NCI-H524 (cell line): Measurements from ENCODE around the gene SEC61B.

Experiments
- DNase-seq, 2 experiments: peaks; one replicate each; lab custom pipeline; 2025; lab: John Stamatoyannopoulos, UW

The SEC61B gene

GRCh38 chr9:99221621-99222415, at the start of gene SEC61B, which contains the start of gene ALG2:
SEC61B (plus strand) TSS chr9:99222282; CDS start chr9:99222364, 82 bp downstream.
ALG2 (minus strand) TSS chr9:99221942; CDS start chr9:99221894, 48 bp downstream.
- DNase-seq, result peak; percentile 93 to 97

DNA sequence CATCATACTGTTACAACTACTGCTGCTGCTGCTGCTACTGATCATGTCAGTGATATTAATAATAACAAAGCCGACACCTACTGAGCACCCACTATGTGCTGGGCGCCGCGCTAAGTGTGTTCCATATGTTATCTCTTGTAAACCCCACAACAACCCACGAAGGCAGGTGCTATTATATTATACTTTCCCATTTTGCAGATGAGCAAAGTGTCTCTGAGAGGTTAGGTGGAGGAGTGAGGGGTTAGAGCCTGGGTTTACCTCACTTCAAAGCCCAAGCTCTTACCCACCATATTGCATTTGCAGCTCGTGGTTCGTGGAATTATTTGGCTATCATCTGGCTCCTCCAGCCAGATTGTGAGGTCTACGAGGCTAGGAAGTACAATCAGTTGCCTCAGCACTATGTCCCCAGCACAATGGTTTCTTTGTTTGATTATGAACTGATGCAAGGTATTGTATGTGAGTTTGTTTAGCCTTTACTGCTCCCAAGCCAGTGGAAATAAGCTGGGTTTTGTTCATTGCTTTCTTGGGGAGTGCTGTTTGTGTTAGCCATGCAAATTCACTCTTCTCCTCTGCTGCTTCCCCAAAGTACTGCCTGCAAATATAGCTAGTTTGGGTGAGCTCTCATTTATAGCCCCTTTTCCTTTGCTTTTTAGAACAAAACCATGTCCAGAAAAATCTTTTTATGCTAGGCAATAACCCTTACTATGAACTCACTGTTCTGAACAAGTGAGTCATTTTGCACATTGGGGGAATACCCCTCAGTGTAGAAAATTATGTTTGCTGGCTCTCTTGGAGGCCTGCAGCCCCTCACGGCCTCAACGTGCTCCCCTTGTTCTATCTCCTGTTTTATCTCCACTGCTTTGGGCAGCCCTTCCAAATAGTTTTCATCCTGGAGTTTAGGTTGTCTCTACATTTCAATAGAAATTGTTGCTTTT, 48.2 kb upstream of the SEC61B start:
- DNase-seq, result peak in 1 of 2 experiments; percentile 50

DNA sequence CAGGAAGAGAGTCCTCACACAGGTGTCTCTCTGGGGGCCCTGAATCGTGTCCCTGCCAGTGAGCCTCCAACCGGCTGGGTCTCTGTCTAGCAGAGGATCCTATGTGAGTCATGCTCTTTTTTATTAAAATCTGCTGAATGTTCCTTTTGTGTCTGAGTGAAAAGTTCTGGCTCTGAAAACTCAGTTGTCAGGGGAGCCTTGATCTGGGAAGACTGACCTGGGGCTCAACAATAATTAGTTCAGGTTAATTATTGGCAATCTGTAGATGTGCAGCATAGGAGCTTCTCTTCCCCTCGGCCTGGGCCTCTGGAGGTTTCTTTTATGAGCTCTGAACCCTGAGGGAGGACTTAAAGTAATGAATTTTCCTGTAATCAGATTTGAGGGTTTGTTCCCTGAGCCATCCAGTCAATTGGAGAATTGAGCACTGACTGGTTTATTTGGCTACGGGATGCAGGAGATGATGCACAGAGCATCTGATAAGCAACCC, 45.5 kb upstream of the SEC61B start:
- peak in 1 of 2 experiments; percentile 31 for DNase-seq

DNA sequence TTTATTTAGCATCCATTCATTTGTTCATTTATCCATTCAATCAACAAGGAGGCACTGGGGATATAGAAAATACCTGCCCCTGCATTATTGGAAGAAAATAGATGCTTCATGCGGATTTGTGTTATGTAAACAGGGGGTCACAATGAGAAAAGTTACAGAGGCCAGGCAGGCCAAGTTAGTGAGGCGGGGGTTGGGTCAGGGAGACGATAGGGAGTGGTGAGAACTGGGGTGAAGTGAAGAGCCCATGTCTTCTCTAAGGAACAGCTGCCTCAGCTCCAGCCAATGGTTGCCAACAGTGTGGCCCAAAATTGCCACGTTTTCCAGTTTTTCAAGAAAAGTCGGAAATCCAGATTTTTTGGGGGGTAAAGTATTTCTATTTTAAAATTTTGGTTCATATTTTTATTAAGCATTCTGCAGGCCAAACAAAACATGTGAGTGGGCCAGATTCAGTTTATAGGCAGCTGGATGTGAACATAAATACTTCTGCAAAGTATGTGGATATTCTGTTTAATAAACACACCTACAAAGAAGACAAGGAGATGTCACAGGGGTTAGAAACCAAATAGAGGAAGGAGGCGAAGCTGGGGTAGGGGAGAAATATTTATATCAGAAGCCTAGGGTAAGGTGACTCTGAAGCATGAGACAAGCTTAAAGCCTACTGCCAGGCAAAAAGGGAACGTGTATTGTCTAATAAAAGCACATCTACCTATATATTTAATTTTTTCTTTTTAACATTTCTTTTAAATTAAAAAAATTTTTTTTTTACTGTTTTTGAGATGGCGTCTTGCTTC, 44.3 kb upstream of the SEC61B start:
- DNase-seq, result no peak

DNA sequence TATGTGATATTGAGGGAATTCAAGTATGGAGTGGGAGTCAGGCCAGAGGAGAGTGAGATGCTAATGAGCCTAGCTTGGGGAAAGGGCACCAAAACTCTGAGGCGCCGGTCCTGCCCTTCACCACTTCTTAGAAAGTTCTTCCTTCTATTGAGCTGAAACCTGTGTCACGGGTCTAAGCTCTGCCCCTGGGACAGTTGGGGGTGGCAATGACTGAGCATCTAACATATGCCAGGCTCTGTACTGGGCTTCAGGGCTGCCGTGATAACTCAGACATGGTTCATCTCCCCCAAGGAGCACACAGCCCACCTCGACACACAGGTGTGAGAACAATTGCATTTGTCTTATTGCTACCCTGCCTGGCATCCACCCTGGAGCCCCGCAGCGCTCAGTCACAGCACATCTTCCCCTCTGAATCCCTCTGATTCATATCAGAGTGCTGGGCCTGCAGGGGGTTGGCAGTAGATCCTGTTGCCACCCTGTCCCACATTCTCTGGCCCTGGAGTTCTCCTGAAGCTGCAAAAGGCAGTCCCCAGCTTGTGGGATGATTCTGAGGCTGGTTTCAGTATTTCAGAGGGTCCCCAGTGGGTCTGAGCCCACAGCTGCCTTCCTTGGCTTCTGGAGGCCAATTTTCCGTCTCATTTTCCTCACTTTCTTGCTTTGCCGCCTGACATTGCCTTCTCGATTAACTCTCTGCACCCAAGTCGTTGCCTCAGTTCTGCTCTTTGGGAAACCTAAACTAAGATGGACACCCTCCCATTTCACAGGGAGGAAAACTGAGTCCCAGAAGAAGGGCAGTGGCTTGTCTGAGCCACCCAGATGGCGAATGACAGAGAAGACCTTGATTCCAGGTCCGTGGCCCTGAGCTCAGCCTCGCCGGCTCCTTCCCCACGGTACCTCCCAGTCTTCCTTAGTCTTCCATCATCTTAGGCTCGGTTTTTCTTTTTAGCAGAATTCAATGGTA, 42.9 kb upstream of the SEC61B start:
- no peak for DNase-seq

DNA sequence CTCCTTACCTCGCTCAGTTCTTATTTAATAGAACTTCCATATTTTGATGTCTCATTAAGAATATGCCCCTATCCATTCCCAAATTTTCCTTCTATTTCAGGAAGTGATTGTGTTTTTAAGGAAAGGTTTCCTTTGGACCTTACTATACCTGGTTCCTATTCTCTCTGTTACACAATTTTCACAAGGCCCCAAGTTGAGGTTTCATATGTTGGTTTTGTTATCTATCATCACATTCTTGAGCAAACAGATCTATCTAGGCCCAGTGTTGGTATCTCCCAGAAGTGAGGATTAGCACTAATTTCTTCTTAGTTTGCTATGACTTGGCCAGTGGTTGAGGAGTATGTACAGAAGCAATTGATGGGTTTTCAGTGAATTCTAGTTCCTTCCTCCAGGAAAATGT, 41.9 kb upstream of the SEC61B start:
- DNase-seq, result no peak

- no peak for DNase-seq
Measured at GRCh38 chr9:99180662-99181061, 41.4 kb upstream of the SEC61B start.

DNA sequence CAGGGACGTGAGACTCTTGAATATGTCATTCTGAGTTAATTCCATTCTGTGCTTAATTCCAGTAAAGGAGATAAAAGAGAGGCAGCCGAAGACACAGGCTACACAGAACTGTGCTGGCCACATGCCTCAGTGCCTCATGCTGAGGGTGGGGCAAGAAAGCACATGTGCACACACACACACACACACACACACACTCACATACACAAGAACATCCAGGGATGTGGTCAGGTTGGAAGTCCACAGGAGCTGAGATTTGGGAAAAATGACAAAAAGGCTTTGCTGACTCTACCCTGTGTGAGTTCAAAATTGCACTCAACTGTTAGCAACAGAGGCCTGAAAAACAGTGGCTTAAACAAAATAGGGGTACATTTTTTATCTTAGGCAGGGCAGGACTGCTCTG, 40.9 kb upstream of the SEC61B start:
- no peak for DNase-seq

DNA sequence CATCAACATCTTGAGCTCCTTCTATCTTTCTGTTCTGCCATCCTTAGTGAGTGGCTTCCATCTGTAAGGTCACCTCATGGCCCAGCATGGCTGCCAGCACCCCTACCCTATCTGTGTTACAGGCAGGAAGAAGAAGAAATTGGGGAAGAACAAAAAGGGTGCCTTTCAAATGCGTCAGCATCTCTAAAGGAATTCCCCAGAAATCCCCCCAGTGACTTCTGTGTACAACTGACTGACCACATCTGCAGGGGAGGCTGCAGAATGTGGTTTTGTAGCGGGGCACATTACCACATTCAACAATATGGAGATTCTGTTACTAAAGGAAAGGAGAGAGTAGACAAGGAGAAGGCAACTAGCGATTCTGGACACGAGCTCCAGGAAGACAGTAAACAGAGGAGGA, 40.5 kb upstream of the SEC61B start:
- no peak for DNase-seq

DNA sequence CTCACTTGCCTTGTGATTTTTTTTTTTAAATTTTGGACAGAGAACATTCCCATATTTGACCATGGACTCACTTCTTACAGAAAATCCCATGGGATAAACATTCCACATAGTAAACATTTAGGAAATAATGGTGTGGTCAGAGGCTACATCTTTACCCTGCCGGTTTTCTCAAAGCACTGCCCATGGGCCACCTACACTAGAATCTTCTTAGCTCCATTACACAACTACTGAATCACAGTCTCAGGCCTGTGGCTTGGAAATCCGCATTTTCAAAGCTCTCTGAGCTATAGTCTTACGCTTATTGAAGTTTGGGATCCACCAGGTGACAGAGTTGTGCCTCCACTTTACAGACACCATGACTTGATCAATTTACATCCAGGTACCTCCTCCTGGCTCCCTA, 39.7 kb upstream of the SEC61B start:
- DNase-seq, result no peak

DNA sequence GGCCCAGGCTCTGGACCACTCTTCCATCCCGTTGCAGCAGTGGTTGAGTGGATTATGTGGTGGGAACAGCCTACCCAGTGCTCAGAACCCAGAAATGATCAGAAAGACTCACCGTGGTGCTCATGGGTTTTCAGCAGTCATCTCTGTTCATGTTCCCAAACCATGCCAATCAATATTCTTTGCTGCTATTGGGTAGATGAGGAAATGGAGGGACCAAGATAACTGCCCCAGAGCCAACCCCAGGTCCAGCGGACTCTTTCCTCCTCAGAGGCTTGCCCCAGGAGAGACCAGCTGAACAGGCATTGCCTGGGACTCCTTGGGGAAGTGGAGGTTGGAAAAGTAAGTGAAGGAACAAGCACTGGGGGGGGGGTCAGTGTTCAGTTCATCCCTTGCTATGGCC, 38.5 kb upstream of the SEC61B start:
- DNase-seq, result no peak

GRCh38 chr9:99184110-99184474, 38.0 kb upstream of the SEC61B start:
- no peak for DNase-seq

DNA sequence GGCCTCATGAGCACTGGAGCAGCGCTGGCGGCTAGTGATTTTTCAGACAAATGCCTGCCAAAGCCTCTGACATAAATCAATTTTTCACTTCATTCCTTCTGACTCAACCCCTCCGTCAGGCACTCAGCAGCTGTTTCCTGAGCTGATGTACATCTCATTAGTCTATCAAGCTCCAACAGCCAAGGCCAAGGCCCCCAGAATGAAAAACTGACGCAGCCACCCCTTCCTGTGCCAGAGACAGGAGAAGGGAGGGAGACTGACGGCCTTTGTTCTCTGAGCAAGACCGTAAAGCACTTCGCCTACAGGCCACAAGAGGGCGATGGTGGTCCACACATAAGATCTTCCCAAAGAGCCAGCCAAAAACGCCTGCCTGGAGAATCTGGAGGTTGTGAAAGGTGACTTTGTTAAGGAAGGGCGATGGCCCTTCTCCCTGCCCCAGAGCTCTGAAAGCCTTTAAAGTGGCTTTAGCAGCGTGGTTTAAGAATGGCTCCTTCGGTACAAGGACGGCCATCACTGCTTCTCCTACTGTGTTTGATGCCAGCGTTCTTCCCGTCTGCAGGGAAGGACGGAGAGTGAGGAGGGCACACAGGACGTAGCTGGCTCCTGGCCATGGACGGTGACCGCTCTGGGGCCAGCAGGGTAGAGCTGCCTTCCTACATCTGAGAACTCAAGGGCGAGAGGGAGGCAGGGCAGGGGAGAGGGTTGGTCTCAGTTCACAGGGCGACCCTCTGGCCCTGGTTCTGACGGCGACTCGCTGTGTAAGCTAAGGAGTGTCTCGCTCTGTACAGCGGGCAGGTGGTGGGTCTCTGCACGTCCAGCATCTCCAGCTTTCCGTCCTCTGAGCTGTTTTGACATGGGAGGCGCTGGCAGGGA, 37.4 kb upstream of the SEC61B start:
- DNase-seq, result peak; percentile 85 to 95

- no peak for DNase-seq
Measured at GRCh38 chr9:99185348-99185632, 36.8 kb upstream of the SEC61B start.

DNA sequence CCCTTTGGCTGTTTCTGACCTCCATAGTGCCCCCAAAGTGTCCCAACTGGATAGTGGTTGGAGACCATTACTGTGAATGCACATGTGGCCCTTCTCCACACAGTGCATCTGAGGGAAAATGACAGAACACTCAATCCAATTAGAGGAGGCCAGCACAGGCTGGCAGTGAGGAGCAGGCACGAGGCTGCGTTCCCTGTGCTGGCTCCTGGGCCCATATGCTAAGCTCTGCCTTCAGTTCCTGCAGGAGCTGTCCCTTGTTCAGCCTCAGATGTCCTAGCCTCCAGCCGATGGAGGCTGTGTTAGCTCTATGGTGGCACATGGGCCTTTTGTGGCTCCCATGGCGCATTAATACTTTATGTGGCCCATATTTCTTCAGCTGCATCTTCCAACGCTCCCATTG, 36.1 kb upstream of the SEC61B start:
- DNase-seq, result peak in 1 of 2 experiments; percentile 70

- no peak for DNase-seq
Measured at GRCh38 chr9:99187311-99187710, 34.8 kb upstream of the SEC61B start.

GRCh38 chr9:99189186-99189585, 32.9 kb upstream of the SEC61B start:
- DNase-seq, result no peak

DNA sequence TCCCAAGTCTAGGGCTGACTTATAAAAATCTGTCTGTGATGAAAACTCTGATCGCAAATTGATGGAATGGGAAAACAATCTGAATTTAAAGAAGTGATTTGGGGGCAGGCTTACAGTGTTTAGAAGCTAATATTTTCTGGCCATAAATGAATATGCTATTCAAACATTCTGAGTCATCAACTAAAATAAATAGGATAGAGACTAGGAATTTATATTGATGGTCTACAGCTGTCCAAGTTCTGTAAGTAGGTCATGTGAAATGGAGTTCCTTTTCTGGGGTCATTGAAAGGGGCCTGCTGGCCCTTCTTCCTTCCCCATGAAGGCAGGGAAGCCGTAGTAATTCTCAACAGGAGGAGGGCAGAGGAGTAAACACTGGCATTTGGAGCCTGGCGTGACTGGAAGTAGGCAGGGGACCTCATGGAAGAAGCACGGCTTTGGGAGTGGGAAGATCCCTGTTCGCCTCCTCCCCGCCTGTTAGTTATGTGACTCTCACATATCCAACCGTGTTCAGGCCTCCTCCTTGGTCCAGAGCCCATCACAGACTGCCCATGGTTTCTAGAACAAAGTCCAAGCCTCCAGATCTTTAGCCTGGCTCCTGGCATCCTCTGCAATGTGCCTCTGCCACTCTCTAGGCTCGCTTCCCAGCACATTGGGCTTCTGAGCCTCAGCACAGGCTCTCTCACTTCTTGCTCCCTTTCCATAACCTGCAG, 32.0 kb upstream of the SEC61B start:
- no peak for DNase-seq

GRCh38 chr9:99190597-99191283, 31.3 kb upstream of the SEC61B start:
- no peak for DNase-seq
